HT-29 (cell line): ENCODE measurements around the gene MRPL34. TPM values are rescaled to one million over a fixed set of nuclear protein-coding genes. Genes with fewer than 3 reads are reported as not detected.

Experiments
- DNase-seq: peaks from one replicate; pipeline ENCODE4 v3.0.0-alpha.2; 2015; ENCODE audit warnings: low spot score
- total RNA-seq: library from RNA; depleted of rRNA; stranded (reverse); fragments of >200 nt; shearing (Covaris generic); gene quantifications from 2 replicates; pipeline ENCODE4 v1.2.3, GENCODE V29; 2014; rRNA removed

Gene MRPL34
- total RNA-seq, 1 experiment from 2014 or later: 94.6 TPM

DNA sequence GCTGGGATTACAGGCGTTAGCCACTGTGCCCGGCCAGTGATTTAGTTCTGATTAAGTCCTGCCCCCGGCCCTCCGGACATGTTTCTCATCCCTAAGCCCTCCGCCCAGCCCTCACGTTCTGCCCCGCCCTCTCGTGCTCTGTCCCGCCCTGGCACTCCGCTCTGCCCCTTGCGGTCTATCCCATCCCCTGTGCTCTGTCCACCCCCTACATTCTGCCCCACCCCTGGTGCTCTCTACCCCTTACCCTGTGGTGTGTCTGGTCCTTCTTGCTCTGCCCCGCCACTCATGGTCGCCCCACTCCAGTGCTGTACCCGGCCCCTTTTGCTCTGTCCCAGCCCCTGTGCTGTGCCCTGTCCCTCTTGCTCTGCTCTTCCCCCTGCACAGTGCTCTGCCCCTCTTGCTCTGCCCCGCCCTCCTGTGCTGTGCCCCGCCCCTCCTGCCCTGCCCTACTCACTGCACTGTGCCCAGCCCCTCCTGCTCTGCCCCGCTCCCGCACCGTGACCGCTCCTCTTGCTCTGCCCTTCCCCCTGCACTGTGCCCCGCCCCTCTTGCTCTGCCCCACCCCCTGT, 34.7 kb downstream of the MRPL34 start:
- peak; percentile 40 for DNase-seq

- no peak for DNase-seq
Measured at GRCh38 chr19:17340871-17341357, 35.2 kb downstream of the MRPL34 start.

GRCh38 chr19:17341386-17341785, 35.7 kb downstream of the MRPL34 start:
- no peak for DNase-seq

DNA sequence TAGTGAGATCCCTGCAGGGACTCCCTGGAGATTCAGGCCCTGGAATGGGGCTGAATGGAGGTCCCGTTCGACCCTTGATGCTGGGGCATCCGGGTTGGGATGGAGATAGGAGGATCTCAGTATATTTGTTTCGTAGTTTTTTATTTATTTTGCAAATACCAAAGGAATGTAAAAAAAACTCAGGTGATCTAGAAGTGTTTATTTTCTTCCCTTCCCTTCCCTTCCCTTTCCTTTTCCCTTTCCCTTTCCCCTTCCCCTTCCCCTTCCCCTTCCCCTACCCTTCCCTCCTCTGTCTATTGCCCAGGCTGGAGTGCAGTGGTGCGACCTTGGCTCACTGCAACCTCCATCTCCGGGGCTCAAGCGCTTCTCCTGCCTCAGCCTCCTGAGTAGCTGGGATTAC, 36.2 kb downstream of the MRPL34 start:
- no peak for DNase-seq

- peak; percentile 79 for DNase-seq
Measured at GRCh38 chr19:17346109-17346671, 40.5 kb downstream of the MRPL34 start.

DNA sequence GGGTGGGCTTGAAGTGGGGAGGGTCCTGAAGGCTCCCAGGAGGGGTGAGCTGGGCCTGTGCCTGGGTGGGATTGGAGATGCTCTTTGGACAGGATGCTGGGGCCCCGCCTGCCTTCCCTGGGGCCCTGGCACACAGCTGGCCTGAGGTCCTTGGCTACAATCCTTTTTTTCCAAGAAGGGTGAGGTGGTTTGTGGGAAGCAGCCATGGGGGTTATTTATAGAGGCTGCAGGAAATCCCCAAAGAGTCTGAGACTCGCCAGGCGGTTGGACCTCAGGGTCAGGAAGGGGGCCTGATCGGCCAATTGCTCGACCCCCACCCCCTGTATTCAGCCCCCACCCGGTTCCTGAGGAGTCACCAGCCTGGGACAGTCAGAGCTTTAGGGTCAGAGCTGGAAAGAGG, 41.7 kb downstream of the MRPL34 start:
- DNase-seq: no peak

- no peak for DNase-seq
Measured at GRCh38 chr19:17347877-17348276, 42.2 kb downstream of the MRPL34 start.

DNA sequence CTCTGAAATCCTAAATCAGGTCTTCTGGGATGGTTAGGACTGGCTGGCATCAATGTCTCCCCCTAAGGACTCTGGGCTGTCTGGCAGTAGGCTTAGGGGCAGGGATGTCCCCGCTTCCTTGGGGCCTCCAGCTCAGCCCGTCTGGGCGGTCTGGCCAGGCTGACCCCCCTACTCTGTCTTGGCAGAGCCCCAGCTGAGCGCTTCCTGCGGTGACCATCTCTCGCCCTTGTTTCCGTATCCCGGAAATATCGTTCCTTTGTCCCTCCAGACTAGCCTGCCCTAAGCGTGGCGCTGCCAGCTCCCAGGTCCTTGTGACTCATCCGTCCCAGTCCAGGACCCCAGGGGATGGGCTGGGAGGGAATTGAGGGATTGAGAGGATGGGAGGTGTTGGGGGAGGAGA, 43.0 kb downstream of the MRPL34 start:
- DNase-seq: no peak

GRCh38 chr19:17351815-17352435, 46.3 kb downstream of the MRPL34 start:
- no peak for DNase-seq

- no peak for DNase-seq
Measured at GRCh38 chr19:17352608-17353280, 47.1 kb downstream of the MRPL34 start.

- no peak for DNase-seq
Measured at GRCh38 chr19:17353386-17353785, 47.7 kb downstream of the MRPL34 start.

Other genes starting within 250 kb of the MRPL34 start
- gene HAUS8, start 230.4 kb upstream of the MRPL34 start, total RNA-seq: 9.1 and 11.7 TPM in 2 replicates
- gene MYO9B, start 230.1 kb upstream of the MRPL34 start, total RNA-seq: 63.4 and 67.9 TPM in 2 replicates
- 27.6 and 29.1 TPM in 2 replicates for gene USE1, start 90.5 kb upstream of the MRPL34 start, total RNA-seq
- gene OCEL1, start 79.6 kb upstream of the MRPL34 start, total RNA-seq: 2.6 and 8.7 TPM in 2 replicates
- 265 and 297 TPM in 2 replicates for gene NR2F6, start 60.0 kb upstream of the MRPL34 start, total RNA-seq
- 0.08 TPM in 1 of 2 replicates, not detected in the other for gene USHBP1, start 41.1 kb upstream of the MRPL34 start, total RNA-seq
- 79.8 and 98.6 TPM in 2 replicates for gene BABAM1, start 38.4 kb upstream of the MRPL34 start, total RNA-seq
- gene ANKLE1, start 24.0 kb upstream of the MRPL34 start, total RNA-seq: 0.08 and 1.4 TPM in 2 replicates
- gene ABHD8, start 2.4 kb upstream of the MRPL34 start, total RNA-seq: 3.4 and 5.3 TPM in 2 replicates
- gene DDA1, start 3.7 kb downstream of the MRPL34 start, total RNA-seq: 24.6 and 32.4 TPM in 2 replicates
- gene ANO8, start 29.0 kb downstream of the MRPL34 start, total RNA-seq: 2.2 and 2.4 TPM in 2 replicates
- 40.0 and 64.4 TPM in 2 replicates for gene GTPBP3, start 31.7 kb downstream of the MRPL34 start, total RNA-seq
- gene PLVAP, start 71.5 kb downstream of the MRPL34 start, total RNA-seq: not detected in 2 replicates
- gene CCDC194, start 88.3 kb downstream of the MRPL34 start, total RNA-seq: 0.81 and 1.6 TPM in 2 replicates
- 134 and 172 TPM in 2 replicates for gene BST2, start 99.8 kb downstream of the MRPL34 start, total RNA-seq
- 59.0 and 77.0 TPM in 2 replicates for gene MVB12A, start 114.2 kb downstream of the MRPL34 start, total RNA-seq
- not detected in 2 replicates for gene TMEM221, start 142.8 kb downstream of the MRPL34 start, total RNA-seq
- not detected in 2 replicates for gene NXNL1, start 155.1 kb downstream of the MRPL34 start, total RNA-seq
- 2.6 and 3.1 TPM in 2 replicates for gene SLC27A1, start 164.7 kb downstream of the MRPL34 start, total RNA-seq
- gene PGLS, start 205.8 kb downstream of the MRPL34 start, total RNA-seq: 75.7 and 90.9 TPM in 2 replicates
- 76.2 and 88.5 TPM in 2 replicates for gene COLGALT1, start 249.8 kb downstream of the MRPL34 start, total RNA-seq